AG10803 (cell line): ENCODE results near the gene AQP5.

Source experiments
- DNase-seq: peaks from one replicate; pipeline ENCODE4 v3.0.0; 2010; ENCODE audit warnings: low read depth
- H3K4me3 ChIP-seq: 2 replicates; pipeline ENCODE4 v1.5.1; 2011; ENCODE audit warnings: mild to moderate bottlenecking, low read length, control low read depth
- TF ChIP-seq, protein P1 (sequence below): conservative IDR thresholded peaks from 2 replicates; pipeline ENCODE4 v1.5.1; 2011; ENCODE audit warnings: mild to moderate bottlenecking, low read length, control low read depth, inconsistent platforms

The AQP5 gene

DNA sequence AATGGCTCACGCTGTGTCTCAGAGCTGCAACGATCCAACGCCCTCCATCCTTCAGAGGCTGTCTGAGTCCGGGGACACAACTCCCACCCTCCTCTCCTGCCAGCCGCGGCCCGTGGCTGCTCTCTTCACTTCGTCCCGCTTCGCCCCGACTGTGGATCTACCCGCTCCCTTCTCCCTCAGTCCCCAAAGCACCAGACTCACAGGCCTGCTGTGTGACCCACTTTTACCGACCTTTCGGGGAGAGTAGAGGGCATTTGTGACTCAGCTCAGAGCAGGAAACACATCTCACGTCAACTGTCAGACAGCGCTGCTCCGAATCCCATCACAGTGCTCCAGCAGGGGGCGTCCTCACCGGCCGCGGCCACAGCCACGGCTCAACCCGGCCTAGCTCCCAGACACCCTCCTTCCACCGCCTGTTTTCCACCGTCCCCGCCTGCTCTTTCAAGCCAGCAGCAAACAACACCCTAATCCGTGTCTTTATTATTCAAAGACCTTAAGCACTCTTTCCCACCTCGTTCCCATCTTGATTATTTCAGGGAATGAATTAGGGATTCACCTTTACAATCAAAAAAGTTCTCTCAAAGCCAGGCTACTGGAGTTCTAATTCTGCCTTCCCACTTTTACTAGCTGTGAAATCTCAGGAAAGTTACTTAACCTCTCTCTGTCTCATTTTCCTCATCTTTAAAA lies 16.1 kb upstream of the AQP5 start:
- TF ChIP-seq, protein P1, sequence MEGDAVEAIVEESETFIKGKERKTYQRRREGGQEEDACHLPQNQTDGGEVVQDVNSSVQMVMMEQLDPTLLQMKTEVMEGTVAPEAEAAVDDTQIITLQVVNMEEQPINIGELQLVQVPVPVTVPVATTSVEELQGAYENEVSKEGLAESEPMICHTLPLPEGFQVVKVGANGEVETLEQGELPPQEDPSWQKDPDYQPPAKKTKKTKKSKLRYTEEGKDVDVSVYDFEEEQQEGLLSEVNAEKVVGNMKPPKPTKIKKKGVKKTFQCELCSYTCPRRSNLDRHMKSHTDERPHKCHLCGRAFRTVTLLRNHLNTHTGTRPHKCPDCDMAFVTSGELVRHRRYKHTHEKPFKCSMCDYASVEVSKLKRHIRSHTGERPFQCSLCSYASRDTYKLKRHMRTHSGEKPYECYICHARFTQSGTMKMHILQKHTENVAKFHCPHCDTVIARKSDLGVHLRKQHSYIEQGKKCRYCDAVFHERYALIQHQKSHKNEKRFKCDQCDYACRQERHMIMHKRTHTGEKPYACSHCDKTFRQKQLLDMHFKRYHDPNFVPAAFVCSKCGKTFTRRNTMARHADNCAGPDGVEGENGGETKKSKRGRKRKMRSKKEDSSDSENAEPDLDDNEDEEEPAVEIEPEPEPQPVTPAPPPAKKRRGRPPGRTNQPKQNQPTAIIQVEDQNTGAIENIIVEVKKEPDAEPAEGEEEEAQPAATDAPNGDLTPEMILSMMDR, result peak; percentile 87
- H3K4me3 ChIP-seq, result peak overlapping the region; percentile 39
- DNase-seq, result peak; percentile 65

DNA sequence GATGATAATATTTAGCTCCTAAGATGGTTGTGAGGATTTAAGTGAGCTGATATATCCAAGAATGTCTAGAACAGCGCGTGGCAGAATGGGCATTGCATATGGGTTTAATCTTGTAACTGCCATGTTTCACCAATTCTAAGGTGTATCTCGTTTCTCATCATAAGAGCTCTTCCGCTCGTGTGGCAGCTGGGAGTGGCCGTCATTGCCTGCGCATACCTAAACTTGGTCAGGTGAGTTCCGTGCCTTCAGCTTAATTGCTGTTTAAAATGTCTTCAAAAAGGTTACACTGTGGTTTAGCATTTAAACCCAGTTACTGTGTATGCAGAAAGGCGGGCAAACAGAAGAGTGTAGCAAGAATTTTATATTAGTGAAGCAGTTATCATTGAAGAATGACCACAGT lies 15.6 kb upstream of the AQP5 start:
- H3K4me3 ChIP-seq, result no peak overlapping the region
- DNase-seq, result no peak
- TF ChIP-seq, protein P1, result no peak

DNA sequence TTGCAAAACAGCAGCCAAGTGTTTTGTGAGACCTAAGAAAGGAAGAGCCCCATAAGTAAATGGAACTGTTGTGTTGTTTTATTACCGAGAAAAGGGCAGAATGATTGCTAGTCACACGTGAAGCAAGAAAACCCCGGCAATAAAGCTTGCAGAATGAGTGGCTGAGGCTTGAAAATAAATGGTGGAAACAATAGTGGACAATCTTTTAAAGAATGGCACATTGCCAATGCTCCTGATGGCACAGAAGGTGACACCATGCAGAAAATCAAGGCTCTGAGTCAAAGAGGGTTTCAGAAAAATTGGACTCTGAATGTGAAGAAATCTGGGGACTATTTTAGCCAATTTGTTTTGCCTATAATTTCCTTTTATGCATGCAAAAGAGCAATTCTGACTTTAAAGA lies 15.2 kb upstream of the AQP5 start:
- no peak for DNase-seq
- TF ChIP-seq, protein P1, result no peak
- H3K4me3 ChIP-seq, result no peak overlapping the region

DNA sequence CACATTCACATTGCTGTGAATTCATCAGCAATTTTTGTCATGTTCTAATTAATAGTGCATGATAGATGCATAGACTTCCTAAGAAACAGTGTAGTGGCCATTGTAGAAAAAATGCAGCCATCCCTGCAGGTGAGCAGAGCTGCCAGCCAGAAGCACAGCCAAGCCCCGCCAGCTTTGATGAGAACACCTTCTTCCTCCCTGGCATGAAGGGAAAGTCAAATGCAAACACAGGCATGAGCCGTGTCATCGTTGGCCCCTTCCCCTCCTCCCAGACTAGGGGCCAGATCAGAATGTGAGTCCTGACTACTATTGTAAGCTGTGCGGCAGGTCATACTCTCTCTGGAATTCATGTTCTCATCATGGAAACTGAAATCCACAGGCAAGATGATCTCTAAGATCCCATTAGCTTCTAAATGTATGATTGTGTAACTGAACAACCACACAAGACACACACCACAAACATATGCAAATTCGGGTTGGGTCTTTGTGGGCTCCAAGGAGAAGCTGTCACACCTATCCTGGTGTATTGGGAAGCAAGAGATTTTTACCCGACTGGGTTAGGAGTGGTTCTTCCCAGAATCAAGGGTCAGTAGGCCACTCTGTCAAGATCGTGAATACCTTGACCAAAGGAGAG lies 14.0 kb upstream of the AQP5 start:
- DNase-seq, result no peak
- no peak overlapping the region for H3K4me3 ChIP-seq
- TF ChIP-seq, protein P1, result no peak

DNA sequence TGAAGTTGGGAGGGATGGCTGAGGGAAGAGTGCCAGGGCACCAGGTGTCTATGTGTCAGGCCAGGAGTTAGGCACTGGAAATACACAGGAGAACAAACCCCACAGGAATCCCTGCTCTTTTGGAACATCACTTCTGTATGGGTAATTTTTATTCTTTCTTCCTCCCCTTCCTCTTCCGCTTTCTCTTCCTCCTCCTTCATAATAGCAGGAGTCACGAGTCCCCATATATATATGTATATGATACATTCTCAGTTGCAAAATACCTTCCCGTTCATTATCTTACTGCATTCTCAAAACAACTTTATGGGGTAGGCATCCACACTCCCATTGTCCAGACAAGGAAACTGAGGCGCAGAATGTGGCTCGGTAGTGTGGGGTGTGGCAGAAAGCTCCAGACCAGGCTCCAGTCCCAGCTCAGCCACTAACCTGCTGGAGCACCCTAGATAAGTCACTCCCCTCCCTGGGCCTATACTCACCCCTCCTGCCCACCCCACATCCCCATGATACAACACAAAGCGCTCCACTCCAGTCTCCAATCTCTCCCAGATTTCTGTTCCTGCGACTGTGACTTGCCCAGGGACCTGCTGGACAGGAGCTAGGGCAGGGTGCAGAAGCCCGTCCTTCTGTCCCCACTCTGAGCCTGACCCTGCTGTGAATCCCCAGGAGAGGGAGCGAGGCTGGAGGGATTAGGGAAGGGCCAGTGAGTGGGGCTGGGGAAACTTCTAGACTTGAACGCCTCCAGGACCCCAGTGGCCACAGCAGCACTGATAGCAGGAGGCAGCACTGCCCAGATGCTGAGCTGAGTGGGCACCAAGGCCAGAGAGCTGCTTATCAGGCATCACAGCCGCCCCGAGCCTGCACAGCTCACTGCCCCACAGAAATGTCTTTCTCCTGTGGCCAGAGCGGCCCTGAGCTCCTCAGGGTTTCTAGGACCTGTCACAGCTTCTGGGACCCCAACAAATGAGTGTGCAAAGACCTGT lies 12.5 kb upstream of the AQP5 start:
- H3K4me3 ChIP-seq, result no peak overlapping the region
- TF ChIP-seq, protein P1, result no peak
- DNase-seq, result no peak

DNA sequence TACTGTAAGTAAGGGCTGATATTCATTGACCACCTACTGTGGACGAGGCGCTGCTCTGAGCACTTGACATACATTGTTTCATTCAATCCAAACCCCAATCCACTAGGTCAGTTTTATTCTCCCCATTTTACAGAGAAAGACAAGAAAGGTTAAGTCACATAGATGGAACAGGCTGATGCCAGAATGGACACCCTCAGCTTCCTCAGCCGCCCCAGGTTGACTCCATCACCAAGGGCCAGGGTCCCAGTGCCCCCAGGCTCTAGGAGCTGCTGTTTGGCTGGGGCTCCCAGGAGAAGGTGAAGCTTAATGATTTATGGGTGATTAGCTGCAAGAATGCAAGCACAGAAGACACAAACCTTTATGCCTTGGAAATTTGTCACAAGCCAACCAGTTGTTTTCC lies 11.8 kb upstream of the AQP5 start:
- DNase-seq, result no peak
- TF ChIP-seq, protein P1, result no peak
- no peak overlapping the region for H3K4me3 ChIP-seq
